Astrocyte of the spinal cord (primary cell): Measurements from ENCODE around the gene TALDO1.

Experiments used
- DNase-seq: peaks from one replicate; pipeline ENCODE4 v3.0.0; 2011; ENCODE audit warnings: low read depth, low spot score
- H3K4me3 ChIP-seq: 2 replicates; pipeline ENCODE4 v1.5.1; 2011; ENCODE audit warnings: low read depth, mild to moderate bottlenecking, low read length, moderate library complexity
- CTCF ChIP-seq: IDR thresholded peaks from 2 replicates; pipeline ENCODE4 v1.5.1; 2012; ENCODE audit warnings: low read depth, mild to moderate bottlenecking, low read length, inconsistent platforms
- in situ Hi-C: cut with HindIII; loops from 2 replicates; pipeline ENCODE4 v1.10.0; 2017; ENCODE audit warnings: low sequenced_read_pairs

TALDO1 gene

GRCh38 chr11:724049-724777 is 23.1 kb upstream of the TALDO1 start:
- no peak for TF ChIP-seq CTCF
- no peak overlapping the region for H3K4me3 ChIP-seq
- in situ Hi-C loops: no loop called here
- no peak for DNase-seq

- in situ Hi-C loops: no loop called here
- H3K4me3 ChIP-seq: no peak overlapping the region
- DNase-seq: no peak
- no peak for TF ChIP-seq CTCF
Observed at GRCh38 chr11:724778-725386, 22.4 kb upstream of the TALDO1 start.

GRCh38 chr11:725624-726202 is 21.6 kb upstream of the TALDO1 start:
- in situ Hi-C loops: no loop called here
- DNase-seq: no peak
- no peak overlapping the region for H3K4me3 ChIP-seq
- TF ChIP-seq CTCF: no peak

- no peak for TF ChIP-seq CTCF
Observed at GRCh38 chr11:726278-727220, 20.7 kb upstream of the TALDO1 start.

GRCh38 chr11:727281-727701 is 20.0 kb upstream of the TALDO1 start:
- in situ Hi-C loops: no loop called here
- no peak for TF ChIP-seq CTCF
- no peak for DNase-seq
- no peak overlapping the region for H3K4me3 ChIP-seq

More at GRCh38 chr11:726278-727220, 20.7 kb upstream of the TALDO1 start:
- H3K4me3 ChIP-seq: no peak overlapping the region
- DNase-seq: peak; percentile 39
- in situ Hi-C loops: no loop called here
